ENCODE measurements around the gene ZNF319.

Gene ZNF319

GRCh38 chr16:57947261-57947660 is 53.2 kb downstream of the ZNF319 start:
- Histone ChIP-seq H3K4me3 (ENCODE audit: low read depth in 1 of 5, low read length in 5 of 5) (no peak overlapping the region), H3K27ac (ENCODE audit: low read depth, low read length) (no peak overlapping the region), H3K27me3 (ENCODE audit: control insufficient read depth in 5 of 5, insufficient read depth in 4 of 5, low read length in 5 of 5) (peaks cover 5 to 12% (median 5%) of the 10 kb centered on the region in 5 donors), H3K36me3 (ENCODE audit: control insufficient read depth in 5 of 5, insufficient read depth in 5 of 5, low read length in 5 of 5) (no peaks in the 10 kb centered on the region), H3K9me3 (ENCODE audit: control insufficient read depth in 5 of 5, low read length in 5 of 5) (peaks cover 0 to 3% (median 0%) of the 10 kb centered on the region in 5 donors), H3K9ac (ENCODE audit: low read length in 5 of 5) (no peak overlapping the region), H3K4me1 (ENCODE audit: control insufficient read depth in 5 of 5, insufficient read depth in 5 of 5, low read length in 5 of 5) (peaks cover 0 to 10% (median 2%) of the 10 kb centered on the region in 5 donors)

- H3K4me1 ChIP-seq (ENCODE audit: control insufficient read depth in 5 of 5, insufficient read depth in 5 of 5, low read length in 5 of 5), result peaks cover 0 to 14% (median 3%) of the 10 kb centered on the region in 5 donors
- H3K27me3 ChIP-seq (ENCODE audit: control insufficient read depth in 5 of 5, insufficient read depth in 4 of 5, low read length in 5 of 5), result peaks cover 4 to 6% (median 5%) of the 10 kb centered on the region in 5 donors
- H3K4me3 ChIP-seq (ENCODE audit: low read depth in 1 of 5, low read length in 5 of 5), result no peak overlapping the region
- no peak overlapping the region for H3K9ac ChIP-seq (ENCODE audit: low read length in 5 of 5)
- peaks cover 0 to 3% (median 0%) of the 10 kb centered on the region in 5 donors for H3K9me3 ChIP-seq (ENCODE audit: control insufficient read depth in 5 of 5, low read length in 5 of 5)
- H3K36me3 ChIP-seq (ENCODE audit: control insufficient read depth in 5 of 5, insufficient read depth in 5 of 5, low read length in 5 of 5), result no peaks in the 10 kb centered on the region
- no peak overlapping the region for H3K27ac ChIP-seq (ENCODE audit: low read depth, low read length)
Measured at GRCh38 chr16:57946181-57946801, 54.2 kb downstream of the ZNF319 start.

- H3K36me3 ChIP-seq (ENCODE audit: control insufficient read depth in 5 of 5, insufficient read depth in 5 of 5, low read length in 5 of 5), result no peaks in the 10 kb centered on the region
- no peak overlapping the region for H3K9ac ChIP-seq (ENCODE audit: low read length in 5 of 5)
- H3K9me3 ChIP-seq (ENCODE audit: control insufficient read depth in 5 of 5, low read length in 5 of 5), result peaks cover 0 to 3% (median 0%) of the 10 kb centered on the region in 5 donors
- peaks cover 1 to 5% (median 5%) of the 10 kb centered on the region in 5 donors for H3K27me3 ChIP-seq (ENCODE audit: control insufficient read depth in 5 of 5, insufficient read depth in 4 of 5, low read length in 5 of 5)
- H3K27ac ChIP-seq (ENCODE audit: low read depth, low read length), result no peak overlapping the region
- no peak overlapping the region for H3K4me3 ChIP-seq (ENCODE audit: low read depth in 1 of 5, low read length in 5 of 5)
- H3K4me1 ChIP-seq (ENCODE audit: control insufficient read depth in 5 of 5, insufficient read depth in 5 of 5, low read length in 5 of 5), result peaks cover 0 to 19% (median 6%) of the 10 kb centered on the region in 5 donors
Measured at GRCh38 chr16:57945740-57946138, 54.7 kb downstream of the ZNF319 start.

GRCh38 chr16:57944970-57945739 is 55.3 kb downstream of the ZNF319 start:
- H3K9ac ChIP-seq (ENCODE audit: low read length in 5 of 5), result no peak overlapping the region
- H3K27me3 ChIP-seq (ENCODE audit: control insufficient read depth in 5 of 5, insufficient read depth in 4 of 5, low read length in 5 of 5), result peaks cover 0 to 4% (median 0%) of the 10 kb centered on the region in 5 donors
- H3K9me3 ChIP-seq (ENCODE audit: control insufficient read depth in 5 of 5, low read length in 5 of 5), result peaks cover 0 to 3% (median 0%) of the 10 kb centered on the region in 5 donors
- no peak overlapping the region for H3K27ac ChIP-seq (ENCODE audit: low read depth, low read length)
- peaks cover 0 to 20% (median 6%) of the 10 kb centered on the region in 5 donors for H3K4me1 ChIP-seq (ENCODE audit: control insufficient read depth in 5 of 5, insufficient read depth in 5 of 5, low read length in 5 of 5)
- no peaks in the 10 kb centered on the region for H3K36me3 ChIP-seq (ENCODE audit: control insufficient read depth in 5 of 5, insufficient read depth in 5 of 5, low read length in 5 of 5)
- no peak overlapping the region for H3K4me3 ChIP-seq (ENCODE audit: low read depth in 1 of 5, low read length in 5 of 5)
